Right atrium auricular region (tissue), 2 donors: ENCODE measurements around the gene OSM. TPM values are rescaled to one million over a fixed set of nuclear protein-coding genes. Genes with fewer than 3 reads are reported as not detected.
A peak's percentile ranks its signal among the peaks of the same experiment; 100 is the strongest.

Experiments
- DNase-seq: peaks from one replicate; pipeline ENCODE4 v3.0.0-alpha.2; 2019; ENCODE audit warnings: low spot score
- H3K27ac ChIP-seq, 2 donors: fragments of 200-600 bp; sonication (generic); 1 replicate in 1 of 2; 2 replicates in 1 of 2; pipeline ENCODE4 v1.5.1; 2016 to 2019
- H3K27me3 ChIP-seq, 2 donors: fragments of 200-600 bp; sonication (generic); one replicate each; pipeline versions ENCODE4 v1.5.1 to v1.6.0; 2017 to 2019
- H3K36me3 ChIP-seq: fragments of 200-600 bp; sonication (generic); one replicate; pipeline ENCODE4 v1.5.1; 2016
- H3K4me1 ChIP-seq, 2 donors: fragments of 200-600 bp; sonication (generic); one replicate each; pipeline versions ENCODE4 v1.5.1 to v1.6.0; 2017 to 2019
- H3K4me3 ChIP-seq, 2 donors: fragments of 200-600 bp; sonication (generic); 1 replicate in 1 of 2; 2 replicates in 1 of 2; pipeline ENCODE4 v1.5.1; 2017 to 2019; ENCODE audit warnings: mild to moderate bottlenecking in 1 of 2, moderate library complexity in 1 of 2
- H3K9me3 ChIP-seq, 2 donors: fragments of 200-600 bp; sonication (generic); one replicate each; pipeline ENCODE4 v1.5.1; 2019
- CTCF ChIP-seq, 2 donors: fragments of 200-600 bp; sonication (generic); IDR thresholded peaks; one replicate each; pipeline ENCODE4 v1.5.1; 2019; ENCODE audit warnings: antibody characterized with exemption in 2 of 2
- total RNA-seq, 2 donors: library from RNA; depleted of rRNA; stranded (reverse); fragments of >200 nt; gene quantifications; one replicate each; pipeline ENCODE4 v1.1.0, GENCODE V29; 2016

OSM gene
- total RNA-seq, 2 donors from 2014 or later: 0.63 to 1.6 TPM

GRCh38 chr22:30279932-30280331 is 13.3 kb upstream of the OSM start:
- no peak for DNase-seq
- TF ChIP-seq CTCF (IDR thresholded peaks at IDR 0.05): no peak
- Histone ChIP-seq H3K27ac (no peak overlapping the region), H3K27me3 (no peaks in the 10 kb centered on the region), H3K4me1 (peaks cover 0 to 14% of the 10 kb centered on the region in 2 donors), H3K36me3 (no peaks in the 10 kb centered on the region), H3K4me3 (no peak overlapping the region), H3K9me3 (no peaks in the 10 kb centered on the region)

- Histone ChIP-seq H3K9me3 (no peaks in the 10 kb centered on the region), H3K4me1 (peaks cover 0 to 14% of the 10 kb centered on the region in 2 donors), H3K36me3 (no peaks in the 10 kb centered on the region), H3K4me3 (no peak overlapping the region), H3K27ac (no peak overlapping the region), H3K27me3 (no peaks in the 10 kb centered on the region)
- TF ChIP-seq CTCF (IDR thresholded peaks at IDR 0.05): no peak
- no peak for DNase-seq
Observed at GRCh38 chr22:30279046-30279788, 12.6 kb upstream of the OSM start.

- H3K4me1 ChIP-seq: peaks cover 0 to 14% of the 10 kb centered on the region in 2 donors
- peak; percentile 78 for DNase-seq
- peak overlapping the region; percentile 55 to 69 for H3K27ac ChIP-seq
- no peaks in the 10 kb centered on the region for H3K27me3 ChIP-seq
- TF ChIP-seq CTCF (IDR thresholded peaks at IDR 0.05): no peak
- H3K36me3 ChIP-seq: no peaks in the 10 kb centered on the region
- H3K4me3 ChIP-seq: no peak overlapping the region
- no peaks in the 10 kb centered on the region for H3K9me3 ChIP-seq
Observed at GRCh38 chr22:30277547-30278344, 11.1 kb upstream of the OSM start.

GRCh38 chr22:30276039-30276438 is 9.4 kb upstream of the OSM start:
- no peak overlapping the region for H3K4me3 ChIP-seq
- H3K27me3 ChIP-seq: no peaks in the 10 kb centered on the region
- DNase-seq: no peak
- peaks cover 0 to 14% of the 10 kb centered on the region in 2 donors for H3K4me1 ChIP-seq
- no peaks in the 10 kb centered on the region for H3K36me3 ChIP-seq
- H3K9me3 ChIP-seq: no peaks in the 10 kb centered on the region
- no peak overlapping the region for H3K27ac ChIP-seq
- no peak for TF ChIP-seq CTCF (IDR thresholded peaks at IDR 0.05)

GRCh38 chr22:30275625-30276024 is 9.0 kb upstream of the OSM start:
- H3K9me3 ChIP-seq: no peaks in the 10 kb centered on the region
- peaks cover 0 to 14% of the 10 kb centered on the region in 2 donors for H3K4me1 ChIP-seq
- no peaks in the 10 kb centered on the region for H3K36me3 ChIP-seq
- no peak overlapping the region for H3K27ac ChIP-seq
- TF ChIP-seq CTCF (IDR thresholded peaks at IDR 0.05): no peak
- H3K4me3 ChIP-seq: no peak overlapping the region
- no peak for DNase-seq
- no peaks in the 10 kb centered on the region for H3K27me3 ChIP-seq
